MV-4-11 (cell line): ENCODE measurements around the gene UROC1.

ENCODE experiments used
- DNase-seq: peaks from one replicate; lab custom pipeline; 2025; lab: John Stamatoyannopoulos, UW

The UROC1 gene

DNA sequence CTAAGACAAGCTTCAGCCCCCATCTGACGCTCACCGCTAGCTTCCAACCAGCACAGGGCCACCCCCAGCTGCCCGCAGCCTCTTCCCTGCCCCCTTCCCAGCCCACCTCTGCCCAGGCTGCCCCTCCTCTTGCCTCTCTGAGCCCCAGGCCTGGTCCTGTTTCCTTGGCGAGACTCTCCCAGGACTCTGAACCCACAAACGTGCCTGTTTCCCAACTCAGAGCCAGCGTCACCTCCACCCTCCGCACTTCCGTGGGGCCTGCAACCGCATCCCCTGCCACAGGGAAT is 76.9 kb downstream of the UROC1 start:
- DNase-seq: no peak

DNA sequence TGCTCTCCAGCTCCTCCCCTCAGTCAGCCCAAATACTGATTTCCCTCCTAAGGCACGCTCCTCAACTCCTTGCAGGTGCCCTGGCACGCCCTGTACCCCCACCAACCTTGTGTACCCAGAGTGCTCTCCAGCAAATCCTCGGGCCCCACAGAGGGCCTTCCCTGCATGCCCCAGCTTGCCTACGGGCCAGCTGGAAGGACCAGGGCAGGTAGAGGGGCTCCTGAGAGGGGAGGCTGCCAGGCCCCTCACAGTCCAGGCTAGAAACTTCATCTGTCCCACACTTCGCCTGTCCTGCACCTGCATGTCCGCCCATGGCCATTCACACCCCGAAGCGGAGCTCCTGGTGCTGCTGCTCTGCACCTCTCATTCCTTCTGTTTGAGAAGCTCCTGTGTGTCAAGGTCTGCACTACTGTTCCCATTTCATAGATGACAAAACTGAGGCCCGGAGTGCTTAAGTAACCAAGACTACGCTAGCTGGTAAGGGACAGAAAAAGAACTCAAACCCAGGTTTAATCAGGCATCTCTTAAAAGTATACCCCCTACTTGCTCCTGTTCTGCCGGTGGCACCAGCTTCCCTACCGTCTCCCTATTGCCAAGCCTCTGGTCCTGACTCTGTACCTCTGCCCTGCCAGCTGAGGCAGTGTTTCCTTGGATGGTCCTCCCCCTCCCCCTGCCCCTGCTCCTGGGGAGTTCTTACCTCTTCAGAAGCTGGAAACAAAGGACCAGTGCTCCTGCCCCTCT is 77.4 kb downstream of the UROC1 start:
- no peak for DNase-seq

DNA sequence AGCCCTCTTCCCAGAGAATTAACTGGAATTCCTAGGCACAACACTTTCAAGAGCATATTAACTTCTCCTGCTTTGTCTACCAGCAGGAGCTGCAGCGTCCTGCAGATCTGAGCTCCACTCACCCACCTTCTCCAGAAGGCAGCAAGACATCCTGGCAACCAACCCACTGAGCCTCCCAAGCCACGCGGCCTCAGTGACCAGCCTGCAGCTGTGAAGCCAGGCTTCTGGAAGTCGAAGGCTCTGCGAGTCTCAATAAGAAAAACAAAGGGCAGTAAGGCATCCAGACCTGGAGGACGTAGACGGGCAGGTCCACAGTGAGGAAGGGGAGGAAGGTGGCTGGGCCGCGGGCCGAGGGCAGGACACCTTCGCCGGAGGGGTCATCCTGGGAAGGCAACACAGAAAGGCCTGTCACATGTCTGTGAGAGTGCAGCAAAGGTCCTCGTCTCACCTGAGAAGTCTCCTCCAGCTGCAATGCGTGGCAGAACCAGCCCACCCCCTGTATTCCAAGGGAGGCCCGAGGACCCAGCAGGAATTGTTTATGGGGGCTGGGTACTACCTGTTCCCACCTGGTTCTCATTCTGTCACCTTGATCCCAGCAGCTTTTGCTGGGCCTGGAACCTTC is 78.1 kb downstream of the UROC1 start:
- DNase-seq: no peak

DNA sequence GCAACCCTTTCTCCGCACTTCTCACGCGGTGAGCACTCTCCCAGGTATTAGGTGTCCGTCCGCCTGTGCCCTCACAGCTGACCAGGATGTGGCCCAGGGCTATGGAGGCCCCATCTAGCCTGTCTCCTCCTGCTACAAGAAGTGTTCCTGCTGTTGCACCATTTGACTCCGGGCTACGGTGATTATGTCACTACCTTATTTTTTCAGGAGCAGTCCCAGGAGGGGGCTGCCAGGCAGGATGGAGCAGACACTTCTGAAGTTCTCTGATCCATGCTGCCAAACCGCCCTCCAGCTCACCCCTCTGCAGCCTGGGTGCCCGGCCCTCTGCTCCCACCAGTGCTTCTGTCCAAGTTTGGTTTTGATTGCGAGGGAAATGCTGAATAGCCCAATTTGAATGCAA is 78.8 kb downstream of the UROC1 start:
- DNase-seq: no peak

DNA sequence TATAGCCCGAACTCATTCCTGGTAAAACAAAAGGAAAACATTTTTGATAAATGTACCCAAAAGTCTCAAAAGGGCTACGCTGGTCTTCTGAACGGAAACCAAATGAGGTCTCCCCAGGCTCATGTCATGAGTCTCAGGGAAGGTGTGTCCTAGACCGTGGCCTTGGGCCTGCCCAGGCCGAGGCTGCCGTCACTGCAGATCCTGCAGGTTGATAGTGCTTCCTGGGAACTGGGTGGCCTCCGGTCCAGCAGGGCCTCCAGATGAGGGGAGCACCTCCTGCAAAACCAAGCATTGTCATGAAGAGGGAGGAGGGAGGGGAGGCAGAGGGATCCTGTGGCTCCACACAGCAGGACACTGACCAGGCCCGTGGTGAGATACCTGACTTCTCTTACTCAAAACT is 79.4 kb downstream of the UROC1 start:
- DNase-seq: no peak

DNA sequence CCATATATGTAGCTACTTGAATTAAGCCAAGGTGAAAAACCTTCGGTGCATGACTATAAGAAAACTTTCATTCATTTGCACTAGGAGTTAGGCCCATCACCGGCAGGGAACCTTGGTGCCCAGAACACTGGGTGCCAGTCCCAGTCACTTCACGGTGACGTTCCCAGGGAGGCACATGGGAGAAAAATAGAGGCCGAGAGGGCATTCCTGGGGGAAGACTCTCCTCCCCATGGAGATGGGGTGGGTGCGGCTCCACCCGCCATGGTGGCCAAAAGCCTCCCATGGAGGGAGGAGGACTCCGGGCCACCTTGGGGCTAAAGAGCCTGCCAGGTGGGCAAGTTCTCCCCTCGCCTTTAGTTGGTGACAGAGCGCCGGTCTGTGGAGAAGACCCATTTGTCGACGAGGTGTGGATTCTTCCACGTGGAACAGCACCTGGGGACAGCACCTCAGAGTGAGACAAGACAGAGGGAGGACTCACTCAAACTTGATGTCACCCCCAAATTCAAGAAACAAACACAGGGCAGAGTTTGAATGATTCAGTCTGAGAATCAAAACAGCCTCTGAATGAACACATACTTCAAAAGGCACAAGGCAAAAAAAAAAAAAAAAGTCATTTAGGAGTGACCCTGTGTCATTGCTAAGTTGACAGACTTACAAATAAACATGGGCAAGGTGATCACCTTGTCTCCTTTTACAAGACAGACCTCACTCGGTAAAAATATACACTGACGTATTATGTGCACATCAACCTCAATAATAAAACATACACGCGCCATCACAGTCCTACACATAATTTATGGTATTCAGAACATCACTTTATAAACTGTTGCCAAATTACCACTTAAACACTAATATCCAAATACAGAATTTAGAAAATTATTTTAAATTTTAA is 80.5 kb downstream of the UROC1 start:
- no peak for DNase-seq

DNA sequence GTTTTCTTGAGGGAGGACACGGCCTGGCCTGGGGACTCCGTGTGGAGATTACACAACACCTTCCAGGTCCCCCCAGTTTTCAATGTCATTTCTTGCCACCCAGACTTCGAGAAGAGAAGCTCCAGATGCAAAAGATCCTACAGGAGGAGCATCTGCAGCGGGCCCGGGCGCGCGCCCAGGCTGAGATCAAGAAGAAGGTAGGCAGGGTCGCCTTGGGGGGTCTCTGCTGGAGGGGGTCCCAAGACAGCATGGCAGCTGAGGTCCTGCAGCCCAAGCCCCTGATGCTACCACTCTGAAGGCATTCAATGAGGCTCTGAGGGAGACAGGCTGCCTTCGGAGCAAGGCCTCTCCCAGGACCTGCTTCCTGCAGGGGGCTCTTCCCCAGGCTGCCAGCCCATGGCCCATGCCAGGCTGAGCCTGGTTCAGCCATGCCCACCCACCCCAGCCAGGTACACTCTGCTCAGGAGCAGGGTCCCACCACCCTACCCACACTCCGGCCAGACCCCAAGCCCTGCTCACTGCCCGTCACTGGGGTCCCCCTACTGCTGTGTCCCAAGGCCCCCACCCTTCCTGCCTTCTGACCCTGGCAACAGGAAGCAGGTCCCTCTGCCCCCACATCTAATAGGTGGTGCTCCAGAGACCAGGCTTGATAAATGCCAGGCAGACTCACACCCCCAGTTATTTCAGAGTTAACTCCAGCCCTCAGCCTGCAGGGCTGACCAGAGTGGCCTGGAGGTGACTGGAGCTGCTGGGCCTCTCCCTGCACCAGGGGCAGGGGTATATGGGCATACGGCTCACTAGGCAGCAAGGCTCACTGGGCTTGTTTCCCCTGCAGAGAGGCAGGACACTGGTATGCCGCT is 81.9 kb downstream of the UROC1 start:
- DNase-seq: no peak

DNA sequence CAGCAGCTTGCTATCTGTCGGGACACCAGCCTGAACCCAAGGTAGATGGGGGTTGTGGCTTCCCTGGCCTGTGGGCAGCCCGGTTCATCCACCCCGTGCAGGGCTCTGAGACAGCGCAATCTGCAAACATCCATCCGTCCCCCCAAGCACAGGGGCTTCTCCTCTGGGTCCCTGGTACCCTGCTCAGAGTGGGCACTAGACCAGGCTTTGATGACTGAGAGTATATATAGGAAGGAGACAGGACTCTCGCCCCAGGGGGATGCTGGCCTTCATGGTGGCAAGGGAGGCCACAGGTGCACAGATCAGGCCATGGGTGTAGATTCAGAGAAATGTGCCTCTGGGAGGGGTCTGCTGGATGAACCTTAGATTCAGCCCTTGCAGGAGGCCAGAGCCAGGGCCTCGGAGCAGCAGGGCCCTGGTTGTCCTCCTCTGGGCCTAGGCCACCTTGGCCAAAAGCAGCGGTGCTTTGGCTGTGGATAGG is 82.6 kb downstream of the UROC1 start:
- no peak for DNase-seq

DNA sequence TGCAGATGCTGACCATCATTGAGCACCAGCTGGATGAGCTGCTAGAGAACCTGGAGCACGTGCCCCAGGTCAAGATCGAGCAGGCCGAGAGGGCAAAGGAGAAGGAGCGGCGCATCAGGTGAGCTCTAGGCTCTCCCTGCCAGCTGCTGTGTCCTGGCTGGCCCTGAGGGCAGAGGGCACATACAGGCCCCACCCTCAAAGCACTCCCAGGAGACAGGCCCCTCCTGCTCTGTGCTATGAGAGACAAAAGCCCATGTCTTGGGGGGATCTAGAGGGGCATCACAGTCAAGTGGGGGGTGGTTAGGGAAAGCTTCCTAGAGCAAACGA is 83.3 kb downstream of the UROC1 start:
- no peak for DNase-seq

DNA sequence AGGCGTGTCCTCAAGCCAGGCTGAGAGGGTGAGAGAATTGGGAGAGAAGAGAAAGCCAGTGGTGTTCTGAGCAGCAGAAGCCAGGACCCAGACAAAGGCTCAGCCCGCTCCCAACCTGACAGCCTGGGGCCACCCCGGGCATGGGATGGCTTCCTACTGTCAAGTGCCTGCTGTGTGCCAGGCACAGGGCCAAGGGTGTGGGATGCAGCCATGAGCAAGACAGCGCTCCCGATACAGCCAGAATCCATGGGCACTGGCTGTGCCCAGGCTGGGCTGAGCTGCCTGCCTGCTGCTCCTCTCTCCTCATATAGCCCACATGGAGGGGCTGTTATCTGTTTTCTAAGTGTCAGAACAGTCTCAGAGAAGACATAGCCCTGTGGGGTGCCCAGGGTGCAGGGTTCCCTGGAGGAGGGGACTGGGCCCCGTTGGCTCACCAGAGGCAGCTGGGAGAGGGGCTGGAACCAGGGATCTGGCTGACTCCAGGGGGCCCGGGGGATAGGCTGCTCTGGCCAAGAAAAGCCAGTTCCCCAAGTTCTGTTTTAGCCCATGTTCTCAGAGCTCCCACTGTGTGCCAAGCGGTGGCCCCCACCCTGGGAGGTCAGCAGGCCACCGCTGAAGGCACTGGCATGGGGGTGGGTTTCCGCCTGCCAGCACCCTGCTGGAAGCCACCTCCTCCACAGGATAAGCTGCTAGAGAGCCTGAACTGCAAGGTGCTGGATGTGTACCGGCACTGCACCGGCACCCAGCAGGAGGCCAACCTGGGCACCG is 83.9 kb downstream of the UROC1 start:
- no peak for DNase-seq

DNA sequence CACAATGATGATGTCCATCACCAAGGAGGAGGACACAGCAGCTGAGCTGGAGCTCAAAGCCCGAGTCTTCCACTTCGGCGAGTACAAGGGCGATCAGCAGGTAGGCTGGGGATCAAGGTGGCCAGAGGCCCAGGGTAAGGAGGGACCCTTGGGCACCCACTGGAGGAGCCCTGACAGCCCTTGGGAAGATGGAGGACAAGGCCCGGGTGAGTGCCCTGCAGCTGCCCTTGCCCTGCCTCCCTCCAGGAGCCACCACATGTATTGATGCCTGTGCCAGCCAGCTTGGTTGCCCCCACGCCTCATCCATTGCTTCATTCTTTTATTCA is 84.5 kb downstream of the UROC1 start:
- DNase-seq: no peak

DNA sequence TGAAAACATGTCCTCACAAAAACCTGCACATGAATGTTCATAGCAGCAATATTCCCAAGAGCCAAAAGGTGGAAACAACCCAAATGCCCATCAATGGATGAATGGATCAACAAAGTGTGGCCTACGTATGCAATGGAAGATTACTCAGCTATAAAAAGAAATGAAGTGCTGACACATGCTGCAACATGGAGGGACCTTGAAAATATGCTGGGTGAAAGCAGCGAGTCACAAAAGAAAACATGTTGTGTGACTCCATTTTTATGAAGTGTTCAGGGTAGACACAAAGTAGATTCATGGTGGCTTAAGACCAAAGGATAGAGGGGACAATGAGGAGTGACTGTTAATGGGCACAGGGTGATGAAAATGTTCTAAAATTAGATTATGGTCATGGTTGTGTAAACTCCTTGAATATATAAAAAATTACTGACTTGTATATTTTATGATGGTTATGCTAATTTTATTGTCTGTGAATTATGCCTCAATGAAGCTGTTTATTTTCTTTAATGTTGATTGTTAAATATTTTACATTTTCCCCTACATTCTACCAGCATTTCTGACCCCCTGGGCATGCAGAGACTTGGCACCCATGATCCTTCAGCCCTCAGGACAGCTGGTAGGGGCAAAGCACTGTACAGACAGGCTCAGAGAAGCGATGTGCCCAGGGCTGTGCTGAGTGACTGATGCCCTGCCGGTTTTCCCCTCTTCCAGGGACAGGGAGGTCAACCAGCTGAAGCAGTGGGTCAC is 85.0 kb downstream of the UROC1 start:
- DNase-seq: peak; percentile 2
